Measurements from ENCODE around the gene ZNF689.

- no peak for TF ChIP-seq CTCF (conservative IDR thresholded peaks at IDR 0.05; ENCODE audit: low read depth, low read length)
- TF ChIP-seq RFX5 (IDR thresholded peaks at IDR 0.05; ENCODE audit: low read depth, low read length) = no peak
- TF ChIP-seq POLR2A (IDR thresholded peaks at IDR 0.05; ENCODE audit: low read depth, low read length) = no peak
- no peak for TF ChIP-seq USF2 (IDR thresholded peaks at IDR 0.05; ENCODE audit: low read depth, low read length)
- TF ChIP-seq SMC3 (IDR thresholded peaks at IDR 0.05; ENCODE audit: low read depth, low read length) = no peak
- no peak for TF ChIP-seq RAD21 (IDR thresholded peaks at IDR 0.05; ENCODE audit: low read length)
- TF ChIP-seq CHD1 (IDR thresholded peaks at IDR 0.05; ENCODE audit: low read depth, low read length) = no peak
- TF ChIP-seq MAZ (IDR thresholded peaks at IDR 0.05; ENCODE audit: borderline replicate concordance, low read depth, low read length) = no peak
- no peak for TF ChIP-seq ELK1 (IDR thresholded peaks at IDR 0.05; ENCODE audit: borderline replicate concordance, low read depth, low read length)
- TF ChIP-seq MXI1 (IDR thresholded peaks at IDR 0.05; ENCODE audit: borderline replicate concordance, low read depth, low read length) = no peak
Measured at GRCh38 chr16:30606004-30606403, 4.2 kb downstream of the ZNF689 start.

All from IMR-90 (cell line).